Measurements from ENCODE around the gene C11orf91.

The C11orf91 gene

DNA sequence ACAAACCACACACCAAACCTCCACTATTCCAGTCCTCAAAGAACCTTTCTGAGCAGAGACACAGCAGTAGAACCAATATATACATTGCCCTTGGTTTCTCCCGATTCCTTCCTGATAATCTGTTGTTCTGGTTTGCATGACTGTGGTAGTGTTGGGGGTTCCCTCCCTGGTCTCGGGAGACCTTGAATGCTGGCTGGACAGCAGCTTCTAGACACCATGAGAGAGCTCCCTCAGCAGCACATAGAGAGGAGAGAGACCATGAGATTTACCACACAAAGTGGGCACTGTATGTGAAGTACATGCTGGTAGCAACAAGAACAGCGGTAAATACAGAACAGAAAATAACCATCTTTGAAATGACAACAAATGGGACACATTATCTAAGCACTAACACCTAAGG, 2.6 kb downstream of the C11orf91 start:
- peaks cover 19% of the 10 kb centered on the region for H3K27me3 ChIP-seq (ENCODE audit: low read depth, low read length)
- no peaks in the 10 kb centered on the region for H3K36me3 ChIP-seq (replicated peaks; ENCODE audit: low read depth, low read length)
- no peaks in the 10 kb centered on the region for H3K79me2 ChIP-seq (ENCODE audit: low read length)
- H3K27ac ChIP-seq (ENCODE audit: low read length), result no peak overlapping the region
- H3K9me3 ChIP-seq (ENCODE audit: insufficient read depth, low read length), result no peaks in the 10 kb centered on the region
- H2AFZ ChIP-seq (ENCODE audit: low read depth, low read length), result no peak overlapping the region
- peaks cover 21% of the 10 kb centered on the region for H3K4me1 ChIP-seq (ENCODE audit: low read length)
- H3K9ac ChIP-seq (ENCODE audit: low read length), result no peak overlapping the region
- H3K4me2 ChIP-seq (ENCODE audit: low read length), result no peak overlapping the region
- no peak overlapping the region for H3K4me3 ChIP-seq (ENCODE audit: low read length)
- H4K20me1 ChIP-seq (ENCODE audit: insufficient read depth, low read length), result no peaks in the 10 kb centered on the region
- TF ChIP-seq, protein P1, sequence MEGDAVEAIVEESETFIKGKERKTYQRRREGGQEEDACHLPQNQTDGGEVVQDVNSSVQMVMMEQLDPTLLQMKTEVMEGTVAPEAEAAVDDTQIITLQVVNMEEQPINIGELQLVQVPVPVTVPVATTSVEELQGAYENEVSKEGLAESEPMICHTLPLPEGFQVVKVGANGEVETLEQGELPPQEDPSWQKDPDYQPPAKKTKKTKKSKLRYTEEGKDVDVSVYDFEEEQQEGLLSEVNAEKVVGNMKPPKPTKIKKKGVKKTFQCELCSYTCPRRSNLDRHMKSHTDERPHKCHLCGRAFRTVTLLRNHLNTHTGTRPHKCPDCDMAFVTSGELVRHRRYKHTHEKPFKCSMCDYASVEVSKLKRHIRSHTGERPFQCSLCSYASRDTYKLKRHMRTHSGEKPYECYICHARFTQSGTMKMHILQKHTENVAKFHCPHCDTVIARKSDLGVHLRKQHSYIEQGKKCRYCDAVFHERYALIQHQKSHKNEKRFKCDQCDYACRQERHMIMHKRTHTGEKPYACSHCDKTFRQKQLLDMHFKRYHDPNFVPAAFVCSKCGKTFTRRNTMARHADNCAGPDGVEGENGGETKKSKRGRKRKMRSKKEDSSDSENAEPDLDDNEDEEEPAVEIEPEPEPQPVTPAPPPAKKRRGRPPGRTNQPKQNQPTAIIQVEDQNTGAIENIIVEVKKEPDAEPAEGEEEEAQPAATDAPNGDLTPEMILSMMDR (IDR thresholded peaks at IDR 0.05; ENCODE audit: low read depth, low read length), result no peak
- no peak for TF ChIP-seq EZH2phosphoT487 (IDR thresholded peaks at IDR 0.05; ENCODE audit: low read depth)

DNA sequence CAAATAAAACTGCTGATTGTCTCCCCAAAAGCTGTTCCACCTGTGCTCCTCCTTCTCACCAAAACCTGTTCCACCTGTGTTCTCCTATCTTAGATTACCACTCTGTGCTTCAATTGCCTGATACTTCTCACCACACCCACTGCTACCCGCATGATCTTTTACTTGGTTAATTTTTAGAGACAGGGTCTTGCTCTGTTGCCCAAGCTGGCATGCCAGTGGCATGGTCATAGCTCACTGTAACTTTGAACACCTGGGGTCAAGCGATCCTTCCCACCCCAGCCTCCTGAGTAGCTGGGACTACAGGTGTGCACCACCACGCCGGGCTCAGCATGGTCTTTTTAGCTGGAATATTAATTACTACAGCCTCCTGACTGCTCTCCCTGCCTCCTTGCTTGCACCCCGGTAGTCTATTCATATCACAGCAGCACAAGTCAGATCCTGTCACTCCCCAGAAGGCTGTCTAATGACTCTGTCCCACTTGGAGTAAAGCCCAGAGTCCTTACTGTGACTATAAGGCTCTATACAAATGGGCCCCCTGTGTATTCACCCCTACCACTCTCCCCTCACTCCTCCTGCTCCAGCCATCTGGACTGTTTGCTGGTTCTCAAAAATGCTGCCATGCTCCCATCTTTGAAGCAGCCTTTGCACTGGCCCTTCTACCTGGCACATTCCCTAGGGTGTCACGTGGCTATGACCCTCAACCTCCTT, 3.5 kb downstream of the C11orf91 start:
- TF ChIP-seq EZH2phosphoT487 (IDR thresholded peaks at IDR 0.05; ENCODE audit: low read depth), result no peak
- TF ChIP-seq, protein P1 (IDR thresholded peaks at IDR 0.05; ENCODE audit: low read depth, low read length), result no peak
- no peaks in the 10 kb centered on the region for H4K20me1 ChIP-seq (ENCODE audit: insufficient read depth, low read length)
- H3K9me3 ChIP-seq (ENCODE audit: insufficient read depth, low read length), result no peaks in the 10 kb centered on the region
- H3K4me1 ChIP-seq (ENCODE audit: low read length), result peaks cover 23% of the 10 kb centered on the region
- peaks cover 19% of the 10 kb centered on the region for H3K27me3 ChIP-seq (ENCODE audit: low read depth, low read length)
- H3K79me2 ChIP-seq (ENCODE audit: low read length), result no peaks in the 10 kb centered on the region
- H3K27ac ChIP-seq (ENCODE audit: low read length), result no peak overlapping the region
- H3K4me3 ChIP-seq (ENCODE audit: low read length), result no peak overlapping the region
- H3K9ac ChIP-seq (ENCODE audit: low read length), result no peak overlapping the region
- no peak overlapping the region for H2AFZ ChIP-seq (ENCODE audit: low read depth, low read length)
- no peaks in the 10 kb centered on the region for H3K36me3 ChIP-seq (replicated peaks; ENCODE audit: low read depth, low read length)
- H3K4me2 ChIP-seq (ENCODE audit: low read length), result peak overlapping the region; percentile 1; the same call in 1 of the 2 replicates

DNA sequence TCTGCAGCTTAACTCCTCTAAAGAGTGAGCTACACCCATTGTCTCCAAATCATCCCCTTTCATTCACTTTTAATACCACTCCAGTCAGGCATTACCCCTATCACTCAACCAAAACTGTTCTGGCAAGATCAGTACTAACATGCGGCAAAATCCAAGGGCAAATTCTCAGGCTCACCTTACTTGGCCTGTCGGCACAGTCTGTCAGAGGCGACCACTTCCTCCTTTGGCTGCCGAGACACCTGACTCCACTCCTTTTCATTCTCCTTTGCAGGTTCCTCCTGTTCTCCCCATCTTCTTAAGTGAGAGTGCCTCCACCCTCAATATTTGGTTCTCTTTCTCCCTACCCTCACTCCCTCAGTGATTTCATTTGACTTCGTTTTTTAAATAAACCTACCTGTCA, 4.2 kb downstream of the C11orf91 start:
- no peak overlapping the region for H2AFZ ChIP-seq (ENCODE audit: low read depth, low read length)
- no peaks in the 10 kb centered on the region for H3K9me3 ChIP-seq (ENCODE audit: insufficient read depth, low read length)
- H3K27ac ChIP-seq (ENCODE audit: low read length), result no peak overlapping the region
- H4K20me1 ChIP-seq (ENCODE audit: insufficient read depth, low read length), result no peaks in the 10 kb centered on the region
- H3K36me3 ChIP-seq (replicated peaks; ENCODE audit: low read depth, low read length), result no peaks in the 10 kb centered on the region
- H3K4me3 ChIP-seq (ENCODE audit: low read length), result no peak overlapping the region
- peak overlapping the region; percentile 1 for H3K4me2 ChIP-seq (ENCODE audit: low read length)
- H3K9ac ChIP-seq (ENCODE audit: low read length), result no peak overlapping the region
- peaks cover 24% of the 10 kb centered on the region for H3K4me1 ChIP-seq (ENCODE audit: low read length)
- H3K27me3 ChIP-seq (ENCODE audit: low read depth, low read length), result peaks cover 19% of the 10 kb centered on the region
- no peaks in the 10 kb centered on the region for H3K79me2 ChIP-seq (ENCODE audit: low read length)
- TF ChIP-seq, protein P1 (IDR thresholded peaks at IDR 0.05; ENCODE audit: low read depth, low read length), result no peak
- TF ChIP-seq EZH2phosphoT487 (IDR thresholded peaks at IDR 0.05; ENCODE audit: low read depth), result no peak

DNA sequence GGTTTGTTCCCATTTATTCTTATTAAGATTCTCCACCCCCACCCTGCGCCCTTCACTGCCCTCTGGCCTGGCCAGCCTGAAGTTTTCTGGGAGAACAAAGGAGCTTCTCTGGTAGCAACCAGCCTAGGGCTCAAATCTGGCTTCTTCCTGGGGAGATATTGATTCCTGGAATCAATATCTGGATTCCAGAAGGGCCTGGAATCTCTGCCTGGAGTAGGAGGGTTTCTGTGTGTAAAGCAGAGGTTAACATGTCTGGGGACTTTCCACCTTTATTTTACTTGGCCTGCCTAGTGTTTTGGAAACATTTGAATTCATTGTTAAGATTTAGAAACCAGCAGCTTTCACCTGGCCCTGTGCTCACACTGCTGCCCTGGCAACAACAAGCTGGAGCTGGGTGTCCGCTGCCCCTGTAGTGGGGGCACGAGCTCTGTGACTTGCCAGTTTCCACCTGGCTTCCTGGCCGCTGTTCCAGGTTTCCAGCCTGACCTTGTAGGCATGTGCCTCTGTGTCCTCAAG, 5.5 kb downstream of the C11orf91 start:
- no peaks in the 10 kb centered on the region for H3K79me2 ChIP-seq (ENCODE audit: low read length)

More for the DNA sequence above, 5.5 kb downstream of the C11orf91 start:
- H3K36me3 ChIP-seq (replicated peaks; ENCODE audit: low read depth, low read length), result no peaks in the 10 kb centered on the region
- H3K9ac ChIP-seq (ENCODE audit: low read length), result no peak overlapping the region
- H3K4me3 ChIP-seq (ENCODE audit: low read length), result no peak overlapping the region
- TF ChIP-seq, protein P1 (IDR thresholded peaks at IDR 0.05; ENCODE audit: low read depth, low read length), result no peak
- no peak for TF ChIP-seq EZH2phosphoT487 (IDR thresholded peaks at IDR 0.05; ENCODE audit: low read depth)
- H3K27ac ChIP-seq (ENCODE audit: low read length), result no peak overlapping the region
- H3K4me1 ChIP-seq (ENCODE audit: low read length), result peaks cover 20% of the 10 kb centered on the region
- H2AFZ ChIP-seq (ENCODE audit: low read depth, low read length), result no peak overlapping the region
- no peak overlapping the region for H3K4me2 ChIP-seq (ENCODE audit: low read length)
- no peaks in the 10 kb centered on the region for H4K20me1 ChIP-seq (ENCODE audit: insufficient read depth, low read length)
- no peaks in the 10 kb centered on the region for H3K9me3 ChIP-seq (ENCODE audit: insufficient read depth, low read length)
- peaks cover 19% of the 10 kb centered on the region for H3K27me3 ChIP-seq (ENCODE audit: low read depth, low read length)
